Cerebellar cortex (tissue), 1 donor: ENCODE measurements around the gene CELA1.
"Not testable (repeated sequence)": the region's sequence is repeated elsewhere in the genome, so short reads cannot be mapped to it uniquely, and the experiment has no call there.

Experiments
- DNase-seq: peaks from one replicate; pipeline ENCODE4 v3.0.0-alpha.2; 2015; ENCODE audit warnings: low spot score

The CELA1 gene

DNA sequence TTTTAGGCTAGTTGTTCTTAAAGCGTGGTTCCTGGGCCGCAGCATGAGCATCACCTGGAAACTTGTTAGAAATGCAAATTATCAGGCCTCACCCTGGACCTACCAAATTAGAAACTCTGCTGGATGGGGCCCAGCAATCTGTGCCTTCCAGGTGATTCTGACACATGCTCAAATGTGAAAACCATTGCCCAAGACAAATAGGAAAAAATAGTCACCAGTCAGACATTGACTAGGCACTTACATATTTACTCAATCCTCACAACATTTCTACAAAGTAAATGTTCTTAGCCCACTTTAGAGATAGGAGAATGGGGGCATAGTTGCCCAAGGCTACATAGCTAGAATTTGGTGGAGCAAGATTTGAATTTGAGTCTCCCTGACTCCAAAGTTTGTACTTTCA is 3.3 kb downstream of the CELA1 start:
- DNase-seq: no peak

GRCh38 chr12:51342416-51342815 is 4.1 kb downstream of the CELA1 start:
- DNase-seq: no peak

- peak; percentile 79 for DNase-seq
Observed at GRCh38 chr12:51341251-51342007, 5.0 kb downstream of the CELA1 start.

- no peak for DNase-seq
Observed at GRCh38 chr12:51339750-51340149, 6.7 kb downstream of the CELA1 start.

DNA sequence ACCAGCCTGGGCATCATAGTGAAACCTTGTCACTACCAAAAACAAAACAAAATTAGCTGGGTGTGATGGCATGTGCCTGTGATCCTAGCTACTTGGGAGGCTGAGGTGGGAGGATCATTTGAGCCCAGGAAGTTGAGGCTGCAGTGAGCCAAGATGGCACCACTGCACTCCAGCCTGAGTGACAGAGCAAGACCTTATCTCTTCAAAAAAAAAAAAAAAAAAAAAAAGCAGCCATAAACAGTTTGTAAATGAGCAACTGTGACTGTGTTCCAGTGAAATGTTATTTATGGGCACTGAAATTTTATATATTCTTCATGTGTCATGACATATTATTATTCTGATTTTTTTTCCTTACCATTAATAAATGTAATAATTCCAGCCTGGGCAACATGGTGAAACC is 9.1 kb downstream of the CELA1 start:
- DNase-seq: not testable (repeated sequence)

GRCh38 chr12:51335931-51336330 is 10.5 kb downstream of the CELA1 start:
- no peak for DNase-seq

DNA sequence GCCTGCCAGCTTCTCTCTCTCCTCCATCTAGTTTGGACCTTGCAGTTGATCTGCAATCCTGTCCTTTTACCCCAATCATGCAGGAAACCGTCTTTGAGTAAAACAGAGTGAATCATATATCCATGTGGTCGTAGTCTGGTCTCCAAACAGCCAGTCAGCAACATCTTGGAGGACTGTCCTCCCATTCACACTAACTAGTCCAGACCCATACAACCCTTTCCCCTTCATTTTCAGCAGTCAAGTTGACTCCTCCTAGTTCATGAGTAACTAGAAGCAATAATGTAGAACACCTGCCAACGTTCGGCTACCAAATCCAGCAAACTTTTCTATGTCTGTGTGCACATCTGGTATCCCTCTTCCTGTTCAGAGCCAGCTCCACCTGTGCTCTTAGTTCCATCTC is 11.7 kb downstream of the CELA1 start:
- no peak for DNase-seq

GRCh38 chr12:51333536-51333935 is 12.9 kb downstream of the CELA1 start:
- DNase-seq: no peak

DNA sequence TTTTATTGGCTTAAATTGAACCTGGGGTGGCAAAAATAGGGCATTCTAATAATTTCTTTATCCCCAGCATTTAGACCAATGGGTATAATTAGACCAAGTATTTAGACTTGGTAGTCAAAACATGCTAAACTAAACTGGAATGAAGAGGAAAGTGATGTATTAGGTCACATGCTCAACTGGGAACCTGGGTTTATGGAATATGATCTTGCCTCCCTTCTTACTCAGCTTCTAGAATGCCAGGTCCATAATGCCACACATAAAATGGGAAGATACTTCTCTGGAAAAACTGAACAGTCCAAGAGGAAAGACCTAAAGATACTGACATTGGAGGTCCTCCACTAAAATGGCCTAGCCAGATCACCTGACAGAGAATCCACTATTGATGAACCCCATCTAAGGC is 16.3 kb downstream of the CELA1 start:
- no peak for DNase-seq

DNA sequence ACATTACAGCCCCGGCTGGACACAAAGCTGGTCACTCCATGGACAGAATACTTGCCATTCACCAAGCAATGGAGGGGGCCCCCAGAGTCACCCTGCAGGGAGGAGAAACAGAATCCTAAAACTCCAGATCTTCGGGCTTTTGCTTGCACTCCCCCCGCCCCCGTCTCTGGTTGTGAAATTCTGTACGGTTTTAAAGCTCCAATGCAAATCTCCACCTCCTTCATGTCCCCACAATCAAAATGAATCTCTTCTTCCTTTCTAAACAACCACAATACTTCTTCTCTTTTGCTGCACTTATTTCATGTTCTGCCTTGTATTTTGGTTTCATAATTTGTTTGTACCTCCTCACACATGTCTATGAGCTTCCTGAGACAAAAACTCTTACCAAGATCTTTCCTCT is 16.7 kb downstream of the CELA1 start:
- DNase-seq: no peak

DNA sequence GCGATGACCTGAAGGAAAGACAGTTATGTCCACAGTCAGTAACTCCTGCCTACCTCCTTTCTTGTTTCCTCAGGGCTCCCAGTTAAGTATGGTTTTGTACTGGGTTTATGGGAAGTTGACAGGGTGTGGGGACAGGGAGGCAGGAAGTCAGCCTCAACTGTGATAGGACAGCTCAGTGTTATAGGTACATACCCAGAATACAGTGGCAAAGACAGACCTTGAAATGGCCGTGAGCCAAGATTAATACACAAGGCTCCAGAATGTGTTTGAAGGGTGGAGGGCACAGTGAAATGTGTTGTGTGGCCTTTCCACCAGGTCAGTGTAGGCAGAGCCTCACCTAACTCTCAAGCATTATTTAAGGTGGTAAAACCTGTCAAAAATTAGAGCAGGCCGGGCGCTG is 17.9 kb downstream of the CELA1 start:
- DNase-seq: no peak

DNA sequence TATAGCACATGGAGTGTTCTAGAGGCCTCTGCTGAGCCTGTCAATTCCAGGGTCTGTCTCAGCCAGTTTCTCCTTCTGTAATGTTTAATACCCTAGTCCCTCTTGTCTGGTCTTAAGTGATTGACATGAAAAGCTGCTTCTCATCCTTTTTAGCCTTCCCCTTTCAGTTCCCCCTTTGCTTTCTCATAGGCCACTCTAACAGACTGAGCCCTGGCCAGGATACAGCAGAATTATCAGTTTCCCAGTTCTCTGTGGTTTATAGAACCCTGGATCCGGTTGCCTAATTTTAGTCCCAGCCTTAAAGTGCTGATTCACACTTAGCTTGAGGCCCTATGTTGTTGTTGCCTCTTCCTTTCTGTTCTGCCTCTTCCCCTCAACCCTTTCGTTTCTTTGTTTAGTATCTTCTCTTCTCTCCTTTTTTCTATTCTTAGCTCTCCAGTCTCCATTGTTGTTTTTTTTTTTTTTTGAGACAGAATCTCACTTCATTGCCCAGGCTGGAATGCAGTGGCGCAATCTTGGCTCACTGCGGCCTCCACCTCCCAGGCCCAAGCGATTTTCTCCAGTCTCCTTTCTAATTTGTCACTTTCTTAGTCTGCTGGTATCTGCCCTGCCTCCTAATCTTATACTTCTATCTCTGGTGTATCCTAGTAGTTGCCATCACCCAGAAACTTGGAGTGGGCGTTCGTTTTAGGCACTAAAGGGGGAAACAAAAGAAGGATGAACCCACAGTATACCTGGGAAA is 19.6 kb downstream of the CELA1 start:
- DNase-seq: no peak

- no peak for DNase-seq
Observed at GRCh38 chr12:51324953-51325352, 21.5 kb downstream of the CELA1 start.

DNA sequence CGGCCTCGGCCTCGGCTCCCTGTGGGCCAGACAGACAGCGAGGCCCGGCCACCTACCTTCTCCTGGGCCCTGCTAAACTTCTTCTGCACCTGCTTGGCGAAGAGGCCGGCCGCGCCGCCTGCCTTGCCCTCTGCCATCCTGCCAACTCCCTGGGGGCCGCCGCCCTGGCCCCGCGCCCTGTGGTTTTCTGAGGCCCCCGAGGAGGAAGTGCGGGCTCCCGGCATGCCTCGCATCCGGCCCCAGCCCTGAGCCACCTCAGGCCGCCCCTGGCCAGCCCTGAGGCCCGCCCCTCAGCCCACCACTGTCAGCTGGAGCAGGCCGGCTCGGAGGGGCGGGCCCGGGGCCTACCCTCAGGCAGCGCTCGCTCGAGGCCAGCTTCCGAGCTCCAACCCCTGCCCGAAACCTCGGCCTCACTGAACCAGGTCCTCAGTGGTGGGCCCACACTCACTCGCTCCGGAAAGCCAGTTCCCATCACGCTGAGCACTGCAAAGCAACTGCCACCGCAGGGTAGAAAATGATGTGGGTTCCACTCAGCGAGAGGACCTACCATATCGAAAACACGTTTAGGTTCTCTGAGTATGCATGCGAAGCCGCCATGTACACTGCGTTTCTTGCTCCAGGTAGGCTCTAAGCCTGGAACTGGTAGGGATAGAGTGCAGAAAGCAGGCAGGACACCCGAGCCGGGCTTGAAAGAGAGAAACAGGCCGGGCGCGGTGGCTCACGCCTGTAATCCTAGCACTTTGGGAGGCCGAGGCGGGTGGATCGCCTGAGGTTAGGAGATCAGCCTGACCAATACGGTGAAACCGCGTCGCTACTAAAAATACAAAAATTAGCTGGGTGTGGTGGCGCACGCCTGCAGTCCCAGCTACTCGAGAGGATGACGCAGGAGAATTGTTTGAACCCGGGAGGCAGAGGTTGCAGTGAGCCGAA is 22.2 kb downstream of the CELA1 start, which contains the start of gene BIN2:
TSS of gene BIN2 (minus strand) at position 209 of the 930 bp plus-strand sequence. CDS start at position 137, 72 bp downstream.
- no peak for DNase-seq

DNA sequence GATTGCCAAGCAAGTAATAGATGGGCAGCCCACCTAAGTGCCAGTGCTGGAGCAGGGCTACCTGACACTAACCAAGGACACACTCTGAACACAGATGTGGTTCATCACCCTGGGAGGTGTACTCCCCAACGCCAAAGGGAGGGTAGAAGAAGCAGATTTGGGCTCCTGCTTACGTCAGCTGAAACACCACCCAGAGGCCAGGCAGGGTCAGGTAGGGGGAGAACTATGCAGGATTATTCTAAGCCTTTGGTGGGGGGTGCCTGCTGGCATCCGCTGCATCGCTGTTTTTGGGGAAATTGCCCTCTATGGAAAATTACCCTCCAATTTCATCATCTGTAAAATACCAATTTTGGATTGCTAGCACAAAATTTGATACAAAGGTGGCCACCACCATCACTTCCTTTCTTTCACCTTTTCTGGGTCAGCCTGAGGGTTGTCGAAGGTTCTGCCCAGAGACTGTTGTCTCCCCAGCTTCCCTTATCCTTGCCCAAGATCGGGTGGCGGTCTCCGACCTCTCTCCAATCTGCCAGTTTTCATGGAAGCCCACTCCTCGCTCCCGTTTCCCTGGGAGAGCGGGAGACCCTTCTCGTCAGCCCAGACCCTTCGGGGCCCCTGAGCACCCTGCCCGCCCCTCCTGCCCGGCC is 23.0 kb downstream of the CELA1 start:
- no peak for DNase-seq

DNA sequence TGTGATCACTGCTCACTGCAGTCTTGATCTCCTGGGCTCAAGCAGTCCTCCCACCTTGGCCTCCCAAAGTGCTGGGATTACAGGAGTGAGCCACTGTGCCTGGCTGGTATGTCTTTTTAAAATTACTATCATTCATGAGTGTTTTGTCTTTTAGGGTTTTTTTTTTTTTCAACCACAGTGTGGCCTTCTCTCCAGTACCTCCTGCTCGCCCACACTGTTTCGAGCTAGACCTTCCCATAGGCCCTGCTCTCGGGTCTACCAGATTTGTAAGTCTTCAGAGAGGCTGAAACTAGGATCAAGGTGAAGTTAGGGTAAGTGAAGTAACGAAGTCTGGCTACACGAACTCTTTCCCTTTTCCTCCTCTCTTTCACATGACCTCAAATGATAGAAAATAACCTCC is 24.0 kb downstream of the CELA1 start:
- DNase-seq: no peak

DNA sequence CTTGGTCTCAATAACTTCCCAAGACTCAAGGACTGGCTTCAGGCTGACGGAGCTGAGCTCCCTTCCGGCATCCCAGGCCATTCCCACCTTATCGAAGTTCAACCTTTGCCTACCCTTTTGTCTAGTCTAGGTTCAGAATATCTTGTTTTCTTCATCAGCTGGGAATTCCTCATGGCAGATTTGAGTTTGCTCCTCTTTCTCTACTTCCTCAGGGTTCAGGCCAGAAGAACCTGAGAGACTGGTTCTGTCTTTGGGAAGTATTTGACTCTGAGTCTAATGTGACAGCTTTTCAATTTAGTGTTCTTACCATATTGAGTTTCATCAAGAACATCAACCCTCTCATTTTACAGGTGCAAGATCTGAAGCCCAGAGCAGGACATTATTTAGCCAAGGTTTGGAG is 24.6 kb downstream of the CELA1 start:
- no peak for DNase-seq

DNA sequence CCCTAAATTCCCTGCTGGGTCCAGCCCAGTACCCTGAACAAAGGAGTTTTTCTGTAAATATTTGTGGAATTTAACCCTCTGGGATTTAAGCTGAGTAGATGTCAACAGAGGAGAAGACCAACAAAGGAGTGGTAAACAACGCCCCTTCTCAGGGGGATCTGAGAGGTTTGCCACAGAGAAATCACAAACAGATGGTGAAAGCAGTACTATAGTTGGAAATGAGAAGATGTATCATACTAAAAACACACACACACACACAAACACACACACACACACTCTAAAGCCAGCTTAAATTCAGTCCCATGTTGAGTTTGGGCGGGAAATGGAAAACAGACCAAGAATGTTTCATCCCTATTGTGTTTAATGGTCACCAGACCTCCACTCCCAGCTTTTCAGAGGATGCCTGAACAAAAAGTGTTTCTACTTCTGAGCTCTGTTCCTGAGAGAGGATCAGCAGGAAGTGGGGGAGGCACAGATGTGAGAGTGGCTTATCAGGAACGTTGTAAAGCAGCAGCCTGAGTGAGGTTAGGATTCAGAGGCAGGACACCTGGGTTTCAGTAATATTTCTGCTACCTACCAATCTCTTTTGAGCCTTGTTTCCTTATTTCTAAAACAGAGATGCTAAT is 25.7 kb downstream of the CELA1 start:
- no peak for DNase-seq

DNA sequence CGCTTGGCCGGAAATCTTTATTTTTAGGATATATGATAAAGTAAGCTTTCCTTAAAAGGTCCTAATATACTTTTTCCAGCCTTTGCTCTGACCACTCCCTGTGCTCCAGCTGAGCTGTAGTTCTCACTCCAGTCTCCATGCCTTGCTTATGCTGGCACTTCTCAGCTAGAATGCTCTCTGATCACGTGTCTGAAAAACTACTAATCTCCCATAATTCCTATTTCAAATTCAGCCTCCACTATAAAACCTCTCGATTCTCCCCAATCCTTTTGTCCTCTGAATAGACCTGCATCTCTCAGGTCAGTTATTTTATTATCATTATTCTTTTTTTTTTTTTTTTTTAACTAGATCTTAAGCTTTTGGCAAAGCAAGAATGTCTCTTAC is 26.2 kb downstream of the CELA1 start:
- no peak for DNase-seq

- DNase-seq: no peak
Observed at GRCh38 chr12:51318846-51319599, 27.5 kb downstream of the CELA1 start.
